ENCODE measurements around the gene EHD1. TPM values are rescaled to one million over a fixed set of nuclear protein-coding genes. Genes with fewer than 3 reads are reported as not detected.

The EHD1 gene
- total RNA-seq, 2 donors from 2014 or later: 18.7 to 45.2 TPM

DNA sequence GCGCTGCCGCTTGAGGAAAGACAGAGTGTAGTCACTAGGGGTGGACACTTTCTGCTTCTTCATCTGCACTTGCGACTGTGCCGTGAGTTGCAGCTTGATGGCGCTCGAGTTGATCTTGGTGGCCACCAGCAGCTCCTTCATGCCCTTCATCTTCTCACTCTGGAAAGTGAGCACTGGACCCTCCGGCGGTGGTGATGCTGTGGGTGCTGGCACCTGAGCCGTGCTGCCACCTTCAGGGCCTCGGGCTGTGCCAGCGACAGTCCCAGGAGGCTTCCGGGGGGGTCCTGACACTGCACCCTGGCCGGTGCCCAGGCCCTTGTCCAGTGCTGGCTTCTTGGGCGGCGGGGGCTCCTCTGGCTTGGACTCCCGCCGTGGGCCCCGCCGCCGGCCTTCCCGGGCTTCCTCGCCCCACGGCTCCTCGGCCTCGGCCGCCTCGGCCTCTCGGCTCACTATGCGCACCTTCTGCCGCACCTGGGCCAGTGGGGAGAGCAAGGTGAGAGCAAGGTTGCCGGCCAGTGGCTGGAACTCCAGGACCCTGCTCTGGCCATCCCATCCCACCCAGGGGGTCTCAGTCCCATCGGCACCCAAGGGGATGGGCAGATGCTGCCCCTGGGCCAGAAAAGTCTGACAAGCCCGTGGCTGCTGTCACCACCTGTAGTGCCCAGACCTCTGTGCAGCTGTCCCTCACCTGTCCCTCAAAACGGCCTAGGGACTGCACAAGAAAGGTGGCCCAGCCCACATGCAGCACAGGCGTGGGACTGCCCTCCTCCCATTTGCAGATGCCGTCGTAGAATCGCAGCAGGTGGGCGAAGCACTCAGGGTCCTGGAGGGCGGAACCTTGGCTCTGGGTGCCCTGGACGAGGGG lies 73.8 kb downstream of the EHD1 start:
- no peak for TF ChIP-seq POLR2A (IDR thresholded peaks at IDR 0.05)
- TF ChIP-seq, protein P1, sequence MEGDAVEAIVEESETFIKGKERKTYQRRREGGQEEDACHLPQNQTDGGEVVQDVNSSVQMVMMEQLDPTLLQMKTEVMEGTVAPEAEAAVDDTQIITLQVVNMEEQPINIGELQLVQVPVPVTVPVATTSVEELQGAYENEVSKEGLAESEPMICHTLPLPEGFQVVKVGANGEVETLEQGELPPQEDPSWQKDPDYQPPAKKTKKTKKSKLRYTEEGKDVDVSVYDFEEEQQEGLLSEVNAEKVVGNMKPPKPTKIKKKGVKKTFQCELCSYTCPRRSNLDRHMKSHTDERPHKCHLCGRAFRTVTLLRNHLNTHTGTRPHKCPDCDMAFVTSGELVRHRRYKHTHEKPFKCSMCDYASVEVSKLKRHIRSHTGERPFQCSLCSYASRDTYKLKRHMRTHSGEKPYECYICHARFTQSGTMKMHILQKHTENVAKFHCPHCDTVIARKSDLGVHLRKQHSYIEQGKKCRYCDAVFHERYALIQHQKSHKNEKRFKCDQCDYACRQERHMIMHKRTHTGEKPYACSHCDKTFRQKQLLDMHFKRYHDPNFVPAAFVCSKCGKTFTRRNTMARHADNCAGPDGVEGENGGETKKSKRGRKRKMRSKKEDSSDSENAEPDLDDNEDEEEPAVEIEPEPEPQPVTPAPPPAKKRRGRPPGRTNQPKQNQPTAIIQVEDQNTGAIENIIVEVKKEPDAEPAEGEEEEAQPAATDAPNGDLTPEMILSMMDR (IDR thresholded peaks at IDR 0.05): no peak
- Histone ChIP-seq H3K9me3 (no peaks in the 10 kb centered on the region), H3K36me3 (replicated peaks in 1 of 2; ENCODE audit: insufficient read depth in 1 of 2, low read depth in 2 of 2) (no peaks in the 10 kb centered on the region), H3K4me3 (no peak overlapping the region), H3K27me3 (no peaks in the 10 kb centered on the region), H3K27ac (peak overlapping the region in 2 of 4 donors; percentile 72 to 86), H3K4me1 (peaks cover 24% of the 10 kb centered on the region)
- no peak for DNase-seq
- ATAC-seq: no peak
- intact Hi-C loops (cut with DNase I): no loop called here
- 86 to 90% methylated on average over 19 to 37 of the region's 41 CpGs for WGBS, 2 donors

DNA sequence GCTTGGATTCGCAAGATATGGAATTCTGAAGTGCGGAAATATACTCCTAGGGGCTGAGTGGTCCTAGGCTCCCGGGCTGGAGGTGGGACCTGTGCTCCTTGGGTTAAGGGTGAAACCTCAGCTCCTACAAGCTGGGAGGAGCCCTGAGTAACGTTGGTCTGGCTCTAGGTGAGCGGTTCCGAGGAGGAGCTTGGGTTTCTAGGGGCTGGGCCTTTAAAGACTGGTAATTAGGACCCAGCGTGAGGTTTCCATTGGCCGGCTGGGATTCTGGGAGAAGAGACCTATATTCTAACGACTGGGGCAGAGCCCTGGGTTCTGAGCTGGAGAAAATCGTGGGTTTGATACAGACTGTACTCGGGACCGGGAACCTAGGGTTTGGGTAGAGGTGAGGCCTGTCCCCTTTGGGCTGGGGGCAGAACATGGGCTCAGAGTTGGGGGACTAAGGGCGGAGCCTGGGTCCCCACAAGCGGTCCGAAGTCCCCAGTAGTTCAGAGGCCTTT lies 74.5 kb downstream of the EHD1 start:
- 36 to 38% methylated on average over 15 of the region's 15 CpGs for WGBS, 2 donors
- Histone ChIP-seq H3K27ac (peak overlapping the region; percentile 52 to 86 (median 76)), H3K9me3 (no peaks in the 10 kb centered on the region), H3K36me3 (replicated peaks in 1 of 2; ENCODE audit: insufficient read depth in 1 of 2, low read depth in 2 of 2) (no peaks in the 10 kb centered on the region), H3K4me1 (peaks cover 17% of the 10 kb centered on the region), H3K27me3 (no peaks in the 10 kb centered on the region), H3K4me3 (no peak overlapping the region)
- intact Hi-C loops (cut with DNase I): no loop called here
- TF ChIP-seq, protein P1 (IDR thresholded peaks at IDR 0.05): no peak
- no peak for TF ChIP-seq POLR2A (IDR thresholded peaks at IDR 0.05)
- DNase-seq (no peak), ATAC-seq (no peak)

DNA sequence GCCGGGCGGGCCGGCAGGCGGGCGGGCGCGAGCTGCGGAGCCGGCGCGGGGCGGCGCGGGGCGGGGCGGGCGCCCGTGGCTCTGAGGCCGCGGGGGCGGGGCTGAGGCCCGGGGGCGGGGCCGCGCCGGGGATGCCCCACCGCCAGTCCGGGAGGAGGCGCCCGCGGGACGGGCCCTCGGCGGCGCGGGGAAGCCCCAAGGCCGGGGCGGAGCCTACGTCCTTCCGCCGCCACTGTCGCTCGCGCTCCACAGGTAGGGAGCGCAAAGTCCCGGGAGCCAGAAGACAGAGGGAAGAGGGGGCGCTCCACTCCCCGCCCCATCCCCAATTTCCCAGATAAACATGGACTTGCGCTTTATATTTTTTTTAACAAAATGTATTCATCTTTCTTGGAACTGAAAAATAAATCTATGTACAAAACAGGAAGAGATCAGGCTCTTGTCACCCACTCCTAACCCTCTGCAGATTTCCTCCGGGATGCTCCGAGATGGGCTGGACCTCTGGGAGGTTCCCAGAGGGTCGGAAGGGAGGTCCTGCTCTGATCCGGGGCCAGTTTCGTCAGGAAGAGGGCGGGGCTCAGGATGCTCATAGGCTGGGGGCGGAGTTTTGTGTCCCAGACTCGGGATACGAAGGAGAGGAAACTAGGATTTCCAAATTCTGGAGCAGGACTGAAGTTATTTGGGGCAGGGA lies 75.1 kb downstream of the EHD1 start, which contains the start of gene MAP4K2:
Gene MAP4K2 (minus strand): TSS at position 57 of the 688 bp plus-strand sequence. CDS start 65 bp downstream, outside the sequence.
- ATAC-seq (peak; percentile 92), DNase-seq (peak; percentile 88 to 94 (median 88))
- H3K4me1 ChIP-seq: peaks cover 17% of the 10 kb centered on the region
- H3K4me3 ChIP-seq: peak within 1 kb of the TSS; percentile 11 to 34
- no peaks in the 10 kb centered on the region for H3K36me3 ChIP-seq (replicated peaks in 1 of 2; ENCODE audit: insufficient read depth in 1 of 2, low read depth in 2 of 2)
- H3K9me3 ChIP-seq: no peaks in the 10 kb centered on the region
- H3K27ac ChIP-seq: peak within 1 kb of the TSS; percentile 52 to 86 (median 76)
- H3K27me3 ChIP-seq: no peaks in the 10 kb centered on the region
- 0% methylated on average over 30 to 35 of the region's 58 CpGs for WGBS, 2 donors
- peak in 2 of 3 donors; percentile 31 for TF ChIP-seq POLR2A (IDR thresholded peaks at IDR 0.05)
- TF ChIP-seq, protein P1 (IDR thresholded peaks at IDR 0.05): peak in 6 of 7 experiments; percentile 7 to 42 (median 22)
- intact Hi-C loops (cut with DNase I): no loop called here

DNA sequence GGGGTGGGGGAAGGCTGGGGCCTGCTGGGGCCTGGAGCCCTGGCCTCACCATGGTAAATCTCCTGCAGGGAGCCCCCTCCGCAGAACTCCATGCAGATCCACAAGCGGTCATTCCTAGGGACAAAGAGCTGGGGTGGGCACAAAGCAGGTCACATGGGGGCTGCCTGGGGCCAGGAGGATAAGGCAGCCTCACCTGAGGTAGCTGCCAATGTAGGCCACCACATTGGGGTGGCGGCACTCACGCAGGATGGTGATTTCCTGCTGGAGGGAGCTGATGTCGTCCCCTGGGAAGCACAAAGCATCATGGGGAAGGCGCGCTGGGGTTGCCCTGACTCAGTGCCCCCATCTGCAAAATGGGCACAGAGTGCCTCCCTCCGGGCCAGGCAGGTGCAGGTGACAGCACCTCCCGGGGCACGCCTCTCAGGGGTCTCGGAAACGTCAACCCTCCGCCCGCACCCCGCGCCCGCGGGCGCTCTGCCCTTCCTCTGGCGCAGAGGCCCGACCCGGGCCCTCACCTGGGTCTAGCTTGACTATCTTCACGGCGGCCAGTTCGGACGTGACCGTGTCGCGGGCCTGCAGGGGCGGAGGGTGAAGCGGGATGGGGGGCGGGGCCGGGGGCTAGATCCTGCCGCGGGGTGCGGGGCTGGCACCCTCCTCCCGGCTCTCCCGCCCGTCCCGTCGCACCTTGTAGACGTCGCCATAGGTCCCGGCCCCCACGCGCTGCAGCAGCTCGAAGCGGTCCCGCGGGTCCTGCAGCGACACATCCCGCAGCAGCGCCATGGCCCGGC lies 75.9 kb downstream of the EHD1 start:
- intact Hi-C loops (cut with DNase I): no loop called here
- Histone ChIP-seq H3K4me3 (peak overlapping the region in 1 of 2 donors; percentile 34), H3K9me3 (no peaks in the 10 kb centered on the region), H3K36me3 (replicated peaks in 1 of 2; ENCODE audit: insufficient read depth in 1 of 2, low read depth in 2 of 2) (no peaks in the 10 kb centered on the region), H3K27ac (peak overlapping the region; percentile 33 to 70 (median 62)), H3K27me3 (no peaks in the 10 kb centered on the region), H3K4me1 (peaks cover 17% of the 10 kb centered on the region)
- DNase-seq: no peak
- TF ChIP-seq, protein P1 (IDR thresholded peaks at IDR 0.05): no peak
- no peak for TF ChIP-seq POLR2A (IDR thresholded peaks at IDR 0.05)
- 9 to 36% methylated on average over 5 to 41 of the region's 54 CpGs for WGBS, 2 donors
- ATAC-seq: no peak

MicroRNAs encoded within 50 kb of the gene (microRNA counts, 767-probe panel; counts per million panel counts)
- microRNA hsa-miR-192-5p: 4,506 to 8,084 counts per million in 2 donors

Small RNAs within 50 kb of the gene (microRNA-seq; reads per million reads assigned to microRNA genes)
- 0 reads per million in 2 donors for gene MIR6749 (ENCODE audit: borderline number of aligned reads in 2 of 2, borderline replicate concordance in 2 of 2)
- 0 reads per million in 2 donors for gene MIR6750 (ENCODE audit: borderline number of aligned reads in 2 of 2, borderline replicate concordance in 2 of 2)

Small RNAs within 50 kb of the gene (small RNA-seq; reads per million reads assigned to genes)
- gene MIR6749 (not detected), gene MIR6750 (not detected)

Other genes starting within 250 kb of the EHD1 start
- 1 to 10 TPM; 1.3 to 4.9 TPM for gene NRXN2, start 155.4 kb downstream of the EHD1 start, total RNA-seq
- gene RASGRP2, start 134.5 kb downstream of the EHD1 start, total RNA-seq: 10 to 100 TPM in 1 of 2 donors, 1 to 10 TPM in 1; 4.6 to 17.9 TPM
- gene PYGM, start 118.6 kb downstream of the EHD1 start, total RNA-seq: 1 to 10 TPM in 1 of 2 donors, under 1 TPM in 1; 0.78 to 4.3 TPM
- 100 to 1,000 TPM; 150 to 470 TPM for gene SF1, start 100.1 kb downstream of the EHD1 start, total RNA-seq
- 10 to 100 TPM; 10.4 to 18.1 TPM for gene MAP4K2, start 75.4 kb downstream of the EHD1 start, total RNA-seq
- 10 to 100 TPM; 18.8 to 18.9 TPM for gene MEN1, start 68.1 kb downstream of the EHD1 start, total RNA-seq
- 10 to 100 TPM; 13.5 to 18.9 TPM for gene CDC42BPG, start 34.0 kb downstream of the EHD1 start, total RNA-seq
- 10 to 100 TPM; 16.3 to 34.3 TPM for gene ATG2A, start 38.6 kb upstream of the EHD1 start, total RNA-seq
- gene PPP2R5B, start 46.1 kb upstream of the EHD1 start, total RNA-seq: 10 to 100 TPM; 12.7 to 35.6 TPM
- 10 to 100 TPM in 1 of 2 donors, 1 to 10 TPM in 1; 7.3 to 18.5 TPM for gene GPHA2, start 57.3 kb upstream of the EHD1 start, total RNA-seq
- under 1 TPM in 1 of 2 donors, not detected in 1; 0.78 TPM for gene MAJIN, start 93.5 kb upstream of the EHD1 start, total RNA-seq
- 10 to 100 TPM in 1 of 2 donors, 1 to 10 TPM in 1; 2.3 to 20.8 TPM for gene BATF2, start 118.3 kb upstream of the EHD1 start, total RNA-seq
- gene ARL2, start 135.5 kb upstream of the EHD1 start, total RNA-seq: 10 to 100 TPM; 67.6 to 75.5 TPM
- 10 to 100 TPM in 1 of 2 donors, 1 to 10 TPM in 1; 7.9 to 10.6 TPM for gene SNX15, start 148.8 kb upstream of the EHD1 start, total RNA-seq
- gene SAC3D1, start 162.6 kb upstream of the EHD1 start, total RNA-seq: 10 to 100 TPM in 1 of 2 donors, 1 to 10 TPM in 1; 5.4 to 30.3 TPM
- gene NAALADL1, start 179.9 kb upstream of the EHD1 start, total RNA-seq: 10 to 100 TPM in 1 of 2 donors, 1 to 10 TPM in 1; 1.6 to 11.5 TPM
- 1 to 10 TPM in 1 of 2 donors, not detected in 1; 2.3 TPM for gene CDCA5, start 205.4 kb upstream of the EHD1 start, total RNA-seq
- 10 to 100 TPM; 23.1 to 29.3 TPM for gene ZFPL1, start 205.6 kb upstream of the EHD1 start, total RNA-seq
- 100 to 1,000 TPM; 206 to 360 TPM for gene VPS51, start 217.6 kb upstream of the EHD1 start, total RNA-seq
- gene TM7SF2, start 233.3 kb upstream of the EHD1 start, total RNA-seq: 10 to 100 TPM; 25.4 to 85.6 TPM
- gene ZNHIT2, start 239.1 kb upstream of the EHD1 start, total RNA-seq: 10 to 100 TPM; 18.7 to 33.9 TPM
- 1,000 to 10,000 TPM; 1,320 to 1,355 TPM for gene FAU, start 243.5 kb upstream of the EHD1 start, total RNA-seq
- gene MRPL49, start 243.7 kb upstream of the EHD1 start, total RNA-seq: 10 to 100 TPM; 34.2 to 35.6 TPM

All from body of pancreas (tissue), 4 donors.